H1 (cell line): ENCODE results near the gene TUBA8. TPM values are rescaled to one million over a fixed set of nuclear protein-coding genes. Genes with fewer than 3 reads are reported as not detected.

Source experiments
- RXRA ChIP-seq: IDR thresholded peaks from 2 replicates; pipeline ENCODE4 v1.6.1; 2011; ENCODE audit warnings: low read depth, mild to moderate bottlenecking, low read length, moderate library complexity; ENCODE audit not compliant: insufficient read depth
- SAP30 ChIP-seq: fragments of 300-600 bp; sonication (generic); IDR thresholded peaks from 2 replicates; pipeline ENCODE4 v1.7.1; 2012; ENCODE audit warnings: low read length, moderate library complexity, mild to moderate bottlenecking, inconsistent platforms; ENCODE audit not compliant: insufficient read depth, insufficient replicate concordance
- TAF1 ChIP-seq: IDR thresholded peaks from 2 replicates; pipeline ENCODE4 v1.6.1; 2011; ENCODE audit warnings: mild to moderate bottlenecking, low read depth, low read length
- TEAD4 ChIP-seq: IDR thresholded peaks from 2 replicates; pipeline ENCODE4 v1.6.1; 2012; ENCODE audit warnings: low read depth, low read length, inconsistent platforms, mixed read lengths
- polyA plus RNA-seq, 7 experiments: library from polyadenylated mRNA; depleted of rRNA in 3 of 7; stranded (reverse) in 5 of 7; unstranded in 2 of 7; fragments of >200 nt in 5 of 7; fragments of 200-250 nt in 2 of 7; gene quantifications; 1 replicate in 5 of 7; 2 replicates in 1 of 7; 4 replicates in 1 of 7; pipeline versions ENCODE4 v1.2.1 to v1.2.3, GENCODE V29; 2011 to 2013; ENCODE audit warnings: missing spikeins in 2 of 7, mixed read lengths in 2 of 7
- total RNA-seq: library from RNA; stranded (reverse); fragmentation: NEBNext Ultra II Directional; extraction: Animal tissue kit (Norgen Biotek cat#: 25700); gene quantifications from 2 replicates; pipeline ENCODE4 v1.2.1, GENCODE V29; 2021

The TUBA8 gene
- total and polyA plus RNA-seq, 2 of the 8 experiments (the other 6 are each of a cell fraction or from before 2014, with no cell fraction given), result 1.0 to 4.0 TPM

GRCh38 chr22:18091916-18092526 lies 18.6 kb upstream of the TUBA8 start (continued):
- TF ChIP-seq TAF1, result no peak
- TF ChIP-seq SAP30, result no peak
- TF ChIP-seq RXRA, result no peak
- no peak for TF ChIP-seq TEAD4
- TF ChIP-seq, all 59 proteins: peak for 0
